H1 (cell line): Measurements from ENCODE around the gene AEBP1. TPM values are rescaled to one million over a fixed set of nuclear protein-coding genes. Genes with fewer than 3 reads are reported as not detected.

Source experiments
- CTCF ChIA-PET: fragments of 300-600 bp; sonication (Branson Sonifier 250); formaldehyde crosslinking; loops from one replicate; lab custom pipeline; 2021; ENCODE audit not compliant: partially characterized antibody; lab: Charles Lee
- POLR2A ChIA-PET: fragments of 300-600 bp; sonication (Branson Sonifier 250); formaldehyde crosslinking; loops from one replicate; lab custom pipeline; 2021; ENCODE audit warnings: inconsistent platforms; ENCODE audit not compliant: partially characterized antibody; lab: Charles Lee
- DNase-seq, 2 experiments: peaks; one replicate each; pipeline versions ENCODE4 v3.0.0 to v3.0.0-alpha.2; 2010 to 2022; ENCODE audit warnings: low spot score in 2 of 2, low read depth in 1 of 2, mixed read lengths in 1 of 2
- FAIRE-seq: peaks from 2 replicates; lab custom pipeline; 2011; peaks lifted over from hg19 to GRCh38; lab: Jason Lieb, UNC
- H2AFZ ChIP-seq: 2 replicates; pipeline ENCODE4 v1.8.1; 2012; ENCODE audit warnings: low read length, inconsistent platforms
- H2AK5ac ChIP-seq: 2 replicates; pipeline ENCODE4 v1.6.1; 2013; ENCODE audit warnings: low read depth, low read length
- H2BK120ac ChIP-seq: replicated peaks from 2 replicates; pipeline ENCODE3; 2013; ENCODE audit warnings: low read depth, low read length, inconsistent platforms
- H2BK12ac ChIP-seq: 2 replicates; pipeline ENCODE4 v1.6.1; 2013; ENCODE audit warnings: low read depth, low read length
- H2BK15ac ChIP-seq: 2 replicates; pipeline ENCODE4 v1.6.1; 2013; ENCODE audit warnings: low read length
- H2BK20ac ChIP-seq: 2 replicates; pipeline ENCODE4 v1.6.1; 2013; ENCODE audit warnings: low read length
- H2BK5ac ChIP-seq: 2 replicates; pipeline ENCODE4 v1.6.1; 2013; ENCODE audit warnings: low read depth, low read length
- H3K14ac ChIP-seq: 2 replicates; pipeline ENCODE4 v1.6.1; 2013; ENCODE audit warnings: inconsistent platforms; ENCODE audit not compliant: insufficient read length
- H3K18ac ChIP-seq: 2 replicates; pipeline ENCODE4 v1.6.1; 2013; ENCODE audit warnings: low read length; ENCODE audit errors: extremely low read depth
- H3K23ac ChIP-seq: 2 replicates; pipeline ENCODE4 v1.6.1; 2013; ENCODE audit warnings: inconsistent platforms; ENCODE audit not compliant: insufficient read length
- H3K23me2 ChIP-seq: 2 replicates; pipeline ENCODE4 v1.6.1; 2013; ENCODE audit warnings: low read depth, low read length
- H3K27ac ChIP-seq: 2 replicates; pipeline ENCODE4 v1.6.1; 2011; ENCODE audit warnings: low read depth, low read length, inconsistent platforms
- H3K27me3 ChIP-seq, 4 experiments: replicated peaks in 1 of 4; 1 replicate in 1 of 4; 2 replicates in 3 of 4; pipeline versions ENCODE4 v1.6.1 to v1.8.1; 2011 to 2013; ENCODE audit warnings: low read length in 3 of 4, mild to moderate bottlenecking in 3 of 4, inconsistent platforms in 2 of 4, mixed read lengths in 2 of 4, moderate library complexity in 1 of 4; ENCODE audit not compliant: control insufficient read depth in 3 of 4, insufficient read depth in 3 of 4; ENCODE audit errors: extremely low read depth in 1 of 4
- H3K36me3 ChIP-seq, 4 experiments: 2 replicates each; pipeline versions ENCODE4 v1.6.1 to v1.8.1; 2011 to 2013; ENCODE audit warnings: mild to moderate bottlenecking in 4 of 4, low read length in 3 of 4, moderate library complexity in 2 of 4, control low read depth in 1 of 4, inconsistent platforms in 1 of 4; ENCODE audit not compliant: insufficient read depth in 4 of 4, control insufficient read depth in 2 of 4
- H3K4ac ChIP-seq: replicated peaks from 2 replicates; pipeline ENCODE3; 2013; ENCODE audit warnings: low read length, low read depth, mixed read lengths, inconsistent platforms; ENCODE audit not compliant: insufficient read length
- H3K4me1 ChIP-seq, 4 experiments: replicated peaks in 1 of 4; 1 replicate in 1 of 4; 2 replicates in 3 of 4; pipeline versions ENCODE4 v1.6.1 to v1.8.1; 2011 to 2013; ENCODE audit warnings: low read length in 3 of 4, inconsistent platforms in 2 of 4, mixed read lengths in 1 of 4; ENCODE audit not compliant: insufficient read depth in 4 of 4, control insufficient read depth in 3 of 4
- H3K4me2 ChIP-seq, 2 experiments: 2 replicates each; pipeline versions ENCODE4 v1.6.1 to v1.8.1; 2011 to 2013; ENCODE audit warnings: low read depth in 2 of 2, low read length in 2 of 2, control low read depth in 1 of 2, inconsistent platforms in 1 of 2, mild to moderate bottlenecking in 1 of 2; ENCODE audit not compliant: insufficient read depth in 1 of 2
- H3K4me3 ChIP-seq, 4 experiments: fragments of 200-600, 300-600 bp in 1 of 4; sonication (generic), shearing (Covaris generic), sonication (Bioruptor Twin) in 1 of 4; 2 replicates each; pipeline versions ENCODE4 v1.5.1 to v1.8.1; 2011 to 2016; ENCODE audit warnings: low read length in 4 of 4, low read depth in 3 of 4, control low read depth in 2 of 4, inconsistent platforms in 2 of 4, mild to moderate bottlenecking in 2 of 4, mixed read lengths in 1 of 4, moderate library complexity in 1 of 4; ENCODE audit not compliant: insufficient read depth in 2 of 4; ENCODE audit errors: extremely low read depth in 1 of 4
- H3K56ac ChIP-seq: replicated peaks from 2 replicates; pipeline ENCODE3; 2013; ENCODE audit warnings: low read depth, mild to moderate bottlenecking, mixed read lengths, low read length, inconsistent platforms; ENCODE audit not compliant: insufficient read length
- H3K79me1 ChIP-seq: 2 replicates; pipeline ENCODE4 v1.6.1; 2013; ENCODE audit warnings: low read depth, low read length, control low read depth
- H3K79me2 ChIP-seq, 2 experiments: 2 replicates each; pipeline versions ENCODE4 v1.6.1 to v1.8.1; 2012 to 2013; ENCODE audit warnings: low read length in 2 of 2, mild to moderate bottlenecking in 2 of 2, inconsistent platforms in 1 of 2; ENCODE audit not compliant: insufficient read depth in 2 of 2, control insufficient read depth in 1 of 2
- H3K9ac ChIP-seq, 4 experiments: replicated peaks in 1 of 4; 1 replicate in 1 of 4; 2 replicates in 3 of 4; pipeline versions ENCODE4 v1.6.1 to v1.8.1; 2011 to 2013; ENCODE audit warnings: low read depth in 3 of 4, low read length in 3 of 4, control low read depth in 2 of 4, mild to moderate bottlenecking in 2 of 4, moderate library complexity in 2 of 4, inconsistent platforms in 1 of 4; ENCODE audit errors: extremely low read depth in 1 of 4
- H3K9me3 ChIP-seq, 2 experiments: 2 replicates each; pipeline versions ENCODE4 v1.6.1 to v1.8.1; 2012 to 2013; ENCODE audit warnings: mild to moderate bottlenecking in 2 of 2, moderate library complexity in 2 of 2, control low read depth in 1 of 2, inconsistent platforms in 1 of 2, low read depth in 1 of 2, low read length in 1 of 2, mixed read lengths in 1 of 2; ENCODE audit not compliant: insufficient read depth in 2 of 2
- H4K20me1 ChIP-seq, 2 experiments: replicated peaks in 1 of 2; 2 replicates each; pipeline versions ENCODE3 to v1.8.1; 2011 to 2013; ENCODE audit warnings: inconsistent platforms in 2 of 2, low read length in 2 of 2, mild to moderate bottlenecking in 1 of 2; ENCODE audit not compliant: insufficient read depth in 2 of 2, control insufficient read depth in 1 of 2
- H4K5ac ChIP-seq: 2 replicates; pipeline ENCODE4 v1.6.1; 2013; ENCODE audit warnings: low read length, low read depth, mixed read lengths, inconsistent platforms; ENCODE audit not compliant: insufficient read length
- H4K8ac ChIP-seq: 2 replicates; pipeline ENCODE4 v1.8.0; 2013; ENCODE audit warnings: mild to moderate bottlenecking, moderate library complexity, low read length, inconsistent platforms; ENCODE audit not compliant: insufficient read depth; ENCODE audit errors: extremely low read depth
- H4K91ac ChIP-seq: replicated peaks from 2 replicates; pipeline ENCODE3; 2013; ENCODE audit warnings: low read length, mixed read lengths, inconsistent platforms; ENCODE audit not compliant: insufficient read length
- CTBP2 ChIP-seq: IDR thresholded peaks from 2 replicates; pipeline ENCODE4 v1.7.0; 2011; ENCODE audit warnings: borderline replicate concordance, mild to moderate bottlenecking, moderate library complexity, mixed read lengths, low read length; ENCODE audit not compliant: insufficient read depth, insufficient read length
- EP300 ChIP-seq, 2 experiments: IDR thresholded peaks; 1 replicate in 1 of 2; 2 replicates in 1 of 2; pipeline ENCODE4 v1.6.1; 2011 to 2012; ENCODE audit warnings: low read depth in 2 of 2, low read length in 2 of 2, mild to moderate bottlenecking in 2 of 2, borderline replicate concordance in 1 of 2, inconsistent platforms in 1 of 2, moderate library complexity in 1 of 2
- FOSL1 ChIP-seq: IDR thresholded peaks from 2 replicates; pipeline ENCODE4 v1.6.1; 2011; ENCODE audit warnings: mild to moderate bottlenecking, low read depth, low read length, moderate library complexity; ENCODE audit not compliant: insufficient read depth
- MAFK ChIP-seq: IDR thresholded peaks from 2 replicates; pipeline ENCODE4 v1.6.1; 2012; ENCODE audit warnings: low read depth, mild to moderate bottlenecking, improper control_type of control experiment, low read length
- RXRA ChIP-seq: IDR thresholded peaks from 2 replicates; pipeline ENCODE4 v1.6.1; 2011; ENCODE audit warnings: low read depth, mild to moderate bottlenecking, low read length, moderate library complexity; ENCODE audit not compliant: insufficient read depth
- TAF1 ChIP-seq: IDR thresholded peaks from 2 replicates; pipeline ENCODE4 v1.6.1; 2011; ENCODE audit warnings: mild to moderate bottlenecking, low read depth, low read length
- YY1 ChIP-seq: IDR thresholded peaks from 2 replicates; pipeline ENCODE4 v1.6.1; 2011; ENCODE audit warnings: low read depth, mild to moderate bottlenecking, low read length
- WGBS, 2 experiments: shearing (Covaris generic) in 1 of 2; methylation state at CpG; one replicate each; pipeline versions ENCODE4 v1.1.6 to v1.1.7; 2013 to 2015; ENCODE audit warnings: low lambda C conversion rate in 2 of 2, mixed read lengths in 2 of 2, inconsistent platforms in 1 of 2, low coverage in 1 of 2, missing lambda C conversion rate in 1 of 2; ENCODE audit not compliant: insufficient replicate concordance in 2 of 2, insufficient coverage in 1 of 2, insufficient read length in 1 of 2; ENCODE audit errors: extremely low coverage in 1 of 2, missing lambda C conversion rate in 1 of 2; 5-methylcytosine and 5-hydroxymethylcytosine counted together
- polyA plus RNA-seq, 7 experiments: library from polyadenylated mRNA; depleted of rRNA in 3 of 7; stranded (reverse) in 5 of 7; unstranded in 2 of 7; fragments of >200 nt in 5 of 7; fragments of 200-250 nt in 2 of 7; gene quantifications; 1 replicate in 5 of 7; 2 replicates in 1 of 7; 4 replicates in 1 of 7; pipeline versions ENCODE4 v1.2.1 to v1.2.3, GENCODE V29; 2011 to 2013; ENCODE audit warnings: missing spikeins in 2 of 7, mixed read lengths in 2 of 7
- total RNA-seq: library from RNA; stranded (reverse); fragmentation: NEBNext Ultra II Directional; extraction: Animal tissue kit (Norgen Biotek cat#: 25700); gene quantifications from 2 replicates; pipeline ENCODE4 v1.2.1, GENCODE V29; 2021
- TF ChIP-seq, protein P1 (sequence below), 3 experiments: IDR thresholded peaks; 1 replicate in 2 of 3; 2 replicates in 1 of 3; pipeline versions ENCODE4 v1.5.1 to v1.6.1; 2011; ENCODE audit warnings: low read length in 3 of 3, mild to moderate bottlenecking in 3 of 3, inconsistent platforms in 2 of 3, low read depth in 1 of 3, moderate library complexity in 1 of 3; ENCODE audit not compliant: insufficient read depth in 1 of 3; ENCODE audit errors: control extremely low read depth in 1 of 3

Gene AEBP1
- total and polyA plus RNA-seq, 2 of the 8 experiments (the other 6 are each of a cell fraction or from before 2014, with no cell fraction given): 10.4 to 41.2 TPM

DNA sequence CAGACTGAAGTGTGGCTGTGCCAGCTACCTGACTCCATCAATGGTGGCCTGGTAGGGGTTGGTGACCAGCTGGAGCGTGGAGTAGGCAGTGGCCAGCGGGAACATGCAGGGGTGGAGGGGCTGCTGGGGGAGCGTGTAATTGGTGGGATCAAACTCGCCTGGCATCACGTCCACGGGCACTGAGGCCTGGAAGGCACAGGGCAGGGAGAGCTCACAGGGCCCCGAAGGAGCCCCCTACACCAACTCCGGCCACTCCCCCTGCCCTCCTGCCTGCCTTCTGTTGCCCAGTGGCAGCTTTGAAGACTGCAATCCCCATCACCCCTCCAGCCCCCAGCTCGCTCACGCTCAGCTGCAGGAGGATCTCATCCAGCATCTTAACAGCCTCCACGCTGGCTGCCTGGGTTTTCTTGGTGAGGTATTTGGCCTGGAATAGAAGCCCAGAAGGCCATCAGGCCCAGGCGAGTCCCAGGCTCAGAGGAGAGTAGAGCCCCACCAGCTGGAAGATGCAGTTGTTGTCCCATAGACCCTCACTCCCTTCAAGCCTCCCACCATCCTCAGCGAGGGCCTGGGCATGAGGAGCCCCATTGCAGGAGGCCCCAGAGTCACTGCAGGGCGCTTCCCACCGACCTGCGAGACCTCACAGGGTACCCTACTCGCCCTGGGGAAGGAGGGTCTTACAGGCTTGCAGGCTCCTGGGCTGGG, 12.1 kb downstream of the AEBP1 start:
- Histone ChIP-seq H3K9ac (no peak overlapping the region; a peak in 1 of 7 replicates), H2BK5ac (no peak overlapping the region; the same call in 1 of the 2 replicates), H2AK5ac (no peak overlapping the region), H2BK20ac (no peak overlapping the region), H3K56ac (no peak overlapping the region), H3K36me3 (peaks cover 19 to 64% (median 37%) of the 10 kb centered on the region in 4 experiments; a peak in 7 of 8 replicates), H4K91ac (no peak overlapping the region), H3K18ac (no peak overlapping the region), H4K20me1 (peaks cover 6 to 15% of the 10 kb centered on the region in 2 experiments), H3K4me2 (no peak overlapping the region), H3K14ac (no peak overlapping the region), H3K23me2 (no peaks in the 10 kb centered on the region), H2BK15ac (no peak overlapping the region), H3K23ac (no peak overlapping the region), H3K27me3 (no peaks in the 10 kb centered on the region), H3K27ac (no peak overlapping the region), H4K5ac (no peak overlapping the region), H3K4me1 (peaks cover 0 to 2% (median 0%) of the 10 kb centered on the region in 4 experiments; a peak in 1 of 7 replicates), H3K9me3 (no peaks in the 10 kb centered on the region), H4K8ac (no peak overlapping the region), H3K79me2 (peaks cover 0 to 4% of the 10 kb centered on the region in 2 experiments; a peak in 2 of 4 replicates), H2BK120ac (no peak overlapping the region), H3K4me3 (no peak overlapping the region), H3K4ac (no peak overlapping the region), H2BK12ac (no peak overlapping the region), H2AFZ (no peak overlapping the region), H3K79me1 (peaks cover 6% of the 10 kb centered on the region)
- CTCF ChIA-PET: interaction anchor here (0.8 to 1.7 kb wide), 5 partner anchors 8 to 81 kb away, joined by 3 to 5 read pairs (median 3); no protein-coding TSS in a partner anchor
- DNase-seq: no peak
- FAIRE-seq: no peak
- WGBS, 2 experiments: 83% methylated on average over 17 of the region's 17 CpGs; no CpG with 5 or more reads in 1 of the 2 experiments
- POLR2A ChIA-PET: interaction anchor here (1.5 to 3.4 kb wide), 6 partner anchors 8 to 18 kb away, joined by 3 to 13 read pairs (median 6); partner anchors contain the start of gene AEBP1
- TF ChIP-seq, protein P1, sequence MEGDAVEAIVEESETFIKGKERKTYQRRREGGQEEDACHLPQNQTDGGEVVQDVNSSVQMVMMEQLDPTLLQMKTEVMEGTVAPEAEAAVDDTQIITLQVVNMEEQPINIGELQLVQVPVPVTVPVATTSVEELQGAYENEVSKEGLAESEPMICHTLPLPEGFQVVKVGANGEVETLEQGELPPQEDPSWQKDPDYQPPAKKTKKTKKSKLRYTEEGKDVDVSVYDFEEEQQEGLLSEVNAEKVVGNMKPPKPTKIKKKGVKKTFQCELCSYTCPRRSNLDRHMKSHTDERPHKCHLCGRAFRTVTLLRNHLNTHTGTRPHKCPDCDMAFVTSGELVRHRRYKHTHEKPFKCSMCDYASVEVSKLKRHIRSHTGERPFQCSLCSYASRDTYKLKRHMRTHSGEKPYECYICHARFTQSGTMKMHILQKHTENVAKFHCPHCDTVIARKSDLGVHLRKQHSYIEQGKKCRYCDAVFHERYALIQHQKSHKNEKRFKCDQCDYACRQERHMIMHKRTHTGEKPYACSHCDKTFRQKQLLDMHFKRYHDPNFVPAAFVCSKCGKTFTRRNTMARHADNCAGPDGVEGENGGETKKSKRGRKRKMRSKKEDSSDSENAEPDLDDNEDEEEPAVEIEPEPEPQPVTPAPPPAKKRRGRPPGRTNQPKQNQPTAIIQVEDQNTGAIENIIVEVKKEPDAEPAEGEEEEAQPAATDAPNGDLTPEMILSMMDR (IDR thresholded peaks at IDR 0.05; ENCODE audit: control extremely low read depth in 1 of 3, insufficient read depth in 1 of 3, low read depth in 1 of 3, low read length in 3 of 3): no peak
- no peak for TF ChIP-seq CTBP2
- TF ChIP-seq YY1: no peak
- TF ChIP-seq MAFK: no peak
- TF ChIP-seq RXRA: no peak
- TF ChIP-seq FOSL1: no peak
- no peak for TF ChIP-seq EP300 (IDR thresholded peaks at IDR 0.05; ENCODE audit: borderline replicate concordance in 1 of 2, low read depth in 2 of 2, low read length in 2 of 2)
- no peak for TF ChIP-seq TAF1
